Lower leg skin (tissue), 3 donors: ENCODE data around the gene RPS15A.

Experiments used
- POLR2A ChIP-seq, 2 donors: fragments of 450-650 bp; IDR thresholded peaks; one replicate each; pipeline ENCODE4 v1.6.1; 2016 to 2017; ENCODE audit warnings: antibody characterized with exemption in 2 of 2, mild to moderate bottlenecking in 1 of 2, moderate library complexity in 1 of 2
- TF ChIP-seq, protein P1 (sequence below), 3 donors: fragments of 450-650 bp; IDR thresholded peaks; one replicate each; pipeline ENCODE4 v1.5.1; 2016; ENCODE audit warnings: antibody characterized with exemption in 3 of 3, mild to moderate bottlenecking in 3 of 3, moderate library complexity in 2 of 3

DNA sequence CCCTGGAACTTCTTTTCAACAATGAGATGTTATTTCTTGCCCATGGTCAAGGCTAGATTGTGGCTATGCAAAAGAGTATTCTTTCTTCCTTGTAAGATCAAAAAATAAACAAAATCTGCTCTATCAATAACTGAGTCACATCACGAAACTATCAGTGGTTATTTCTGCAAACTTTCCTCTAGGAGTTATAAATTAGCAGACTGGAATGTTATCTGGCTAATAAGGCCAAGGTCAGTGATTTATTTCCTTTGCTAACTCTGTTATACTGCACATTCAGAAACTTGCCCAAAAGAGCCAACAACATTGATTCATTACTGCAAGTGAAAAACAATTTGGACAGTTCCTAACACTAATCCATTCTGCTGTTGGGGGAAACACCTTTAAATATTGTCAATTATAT lies 6.2 kb upstream of the RPS15A start:
- TF ChIP-seq, protein P1, sequence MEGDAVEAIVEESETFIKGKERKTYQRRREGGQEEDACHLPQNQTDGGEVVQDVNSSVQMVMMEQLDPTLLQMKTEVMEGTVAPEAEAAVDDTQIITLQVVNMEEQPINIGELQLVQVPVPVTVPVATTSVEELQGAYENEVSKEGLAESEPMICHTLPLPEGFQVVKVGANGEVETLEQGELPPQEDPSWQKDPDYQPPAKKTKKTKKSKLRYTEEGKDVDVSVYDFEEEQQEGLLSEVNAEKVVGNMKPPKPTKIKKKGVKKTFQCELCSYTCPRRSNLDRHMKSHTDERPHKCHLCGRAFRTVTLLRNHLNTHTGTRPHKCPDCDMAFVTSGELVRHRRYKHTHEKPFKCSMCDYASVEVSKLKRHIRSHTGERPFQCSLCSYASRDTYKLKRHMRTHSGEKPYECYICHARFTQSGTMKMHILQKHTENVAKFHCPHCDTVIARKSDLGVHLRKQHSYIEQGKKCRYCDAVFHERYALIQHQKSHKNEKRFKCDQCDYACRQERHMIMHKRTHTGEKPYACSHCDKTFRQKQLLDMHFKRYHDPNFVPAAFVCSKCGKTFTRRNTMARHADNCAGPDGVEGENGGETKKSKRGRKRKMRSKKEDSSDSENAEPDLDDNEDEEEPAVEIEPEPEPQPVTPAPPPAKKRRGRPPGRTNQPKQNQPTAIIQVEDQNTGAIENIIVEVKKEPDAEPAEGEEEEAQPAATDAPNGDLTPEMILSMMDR (IDR thresholded peaks at IDR 0.05) = no peak
- no peak for TF ChIP-seq POLR2A (IDR thresholded peaks at IDR 0.05)
